Measurements from ENCODE around the gene BICRAL.
"Not testable (repeated sequence)": the region's sequence is repeated elsewhere in the genome, so short reads cannot be mapped to it uniquely, and the experiment has no call there.

BICRAL gene

GRCh38 chr6:42766163-42766670 is 15.6 kb upstream of the BICRAL start:
- DNase-seq = no peak

DNA sequence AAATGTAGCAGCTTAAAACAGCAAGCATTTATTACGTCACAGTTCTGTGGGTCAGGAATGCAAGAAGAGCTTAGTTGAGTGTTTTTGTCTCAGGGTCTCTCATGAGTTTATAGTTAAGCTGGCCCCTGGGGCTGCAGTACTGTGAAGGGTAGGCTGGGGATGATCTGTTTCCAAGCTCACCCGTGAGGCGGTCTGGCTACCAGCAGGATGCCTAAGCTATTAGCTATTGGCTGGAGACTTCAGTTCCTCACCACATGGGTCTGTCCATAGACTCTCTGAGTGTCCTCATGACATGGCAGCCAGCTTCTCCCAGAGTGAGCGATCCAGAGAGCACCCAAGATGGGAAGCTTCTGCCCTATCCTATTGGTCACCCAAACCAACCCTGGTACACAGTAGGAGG is 12.8 kb upstream of the BICRAL start:
- DNase-seq = no peak

DNA sequence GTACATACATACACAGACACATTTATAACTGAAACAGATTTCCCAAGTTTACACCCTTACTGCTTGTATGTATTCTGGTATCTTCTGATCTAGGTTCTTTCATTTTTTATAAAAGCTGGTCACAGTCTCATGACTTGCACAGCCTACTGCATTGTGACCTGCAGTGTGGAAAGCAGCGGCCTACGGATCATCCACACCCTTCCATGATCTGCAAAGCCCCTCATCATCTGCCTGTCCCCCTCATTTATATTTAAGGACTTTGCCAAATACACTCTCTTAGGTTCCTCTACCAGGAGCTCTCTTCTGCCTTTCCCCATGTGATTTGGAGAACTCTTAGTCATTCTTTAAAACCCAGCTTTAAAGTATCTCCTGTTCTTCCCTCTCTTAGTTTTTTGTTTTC is 12.0 kb upstream of the BICRAL start:
- no peak for DNase-seq

GRCh38 chr6:42771741-42772100 is 10.1 kb upstream of the BICRAL start:
- no peak for DNase-seq

DNA sequence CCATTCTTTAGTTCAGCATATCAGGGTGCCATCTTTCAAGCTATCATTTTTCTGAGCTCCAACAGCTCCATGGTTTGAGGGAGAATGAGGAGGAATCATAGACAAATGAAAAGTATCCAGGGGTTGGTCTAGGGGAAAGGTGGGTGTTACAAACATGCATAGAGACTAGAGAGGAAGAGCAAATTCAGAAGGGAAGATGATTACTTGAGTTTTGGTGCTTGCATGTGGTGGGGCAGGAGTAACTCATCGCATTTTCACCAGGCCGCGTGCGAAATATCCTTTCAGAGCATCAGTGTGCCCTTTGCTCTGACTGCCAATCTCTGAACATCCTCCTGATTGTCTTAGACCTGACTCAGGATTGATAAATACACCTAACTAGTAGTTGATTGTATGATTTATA is 7.7 kb upstream of the BICRAL start:
- DNase-seq = no peak

GRCh38 chr6:42774821-42775487 is 6.9 kb upstream of the BICRAL start:
- peak; percentile 26 for DNase-seq

GRCh38 chr6:42777126-42777822 is 4.6 kb upstream of the BICRAL start:
- DNase-seq = no peak

GRCh38 chr6:42778122-42778521 is 3.7 kb upstream of the BICRAL start:
- no peak for DNase-seq

DNA sequence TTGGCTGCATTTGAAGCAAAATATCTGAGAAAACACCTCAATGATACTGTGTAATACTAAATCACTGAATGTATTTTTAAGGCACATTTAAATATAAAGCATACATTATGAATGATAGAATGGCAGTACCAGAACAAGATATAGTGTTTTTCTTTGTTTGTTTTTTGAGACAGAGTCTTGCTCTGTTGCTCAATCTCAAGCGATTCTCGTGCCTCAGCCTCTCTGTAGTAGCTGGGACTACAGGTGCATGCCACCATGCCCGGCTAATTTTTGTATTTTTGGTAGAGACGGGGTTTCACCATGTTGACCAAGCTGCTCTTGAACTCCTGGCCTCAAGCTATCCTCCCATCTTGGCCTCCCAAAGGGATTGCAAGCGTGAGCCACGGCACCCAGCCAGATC is 2.3 kb upstream of the BICRAL start:
- DNase-seq = no peak

DNA sequence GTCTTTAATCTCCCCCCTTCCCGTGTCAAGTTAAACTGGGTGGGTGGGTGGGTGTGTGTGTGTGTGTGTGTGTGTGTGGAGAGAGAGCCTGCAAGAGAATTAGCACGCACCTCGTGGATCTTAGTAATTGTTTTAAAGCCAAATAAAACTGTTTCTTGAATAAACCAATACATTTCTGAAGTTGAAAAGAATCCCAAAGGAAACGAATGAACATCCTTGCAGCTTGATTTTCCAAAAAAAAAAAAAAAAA is 381 bp upstream of the BICRAL start:
- no peak for DNase-seq

- DNase-seq = peak; percentile 74
Measured at GRCh38 chr6:42782689-42783176, 881 bp downstream of the BICRAL start.

GRCh38 chr6:42783177-42783875 is 1.5 kb downstream of the BICRAL start:
- peak; percentile 71 for DNase-seq

DNA sequence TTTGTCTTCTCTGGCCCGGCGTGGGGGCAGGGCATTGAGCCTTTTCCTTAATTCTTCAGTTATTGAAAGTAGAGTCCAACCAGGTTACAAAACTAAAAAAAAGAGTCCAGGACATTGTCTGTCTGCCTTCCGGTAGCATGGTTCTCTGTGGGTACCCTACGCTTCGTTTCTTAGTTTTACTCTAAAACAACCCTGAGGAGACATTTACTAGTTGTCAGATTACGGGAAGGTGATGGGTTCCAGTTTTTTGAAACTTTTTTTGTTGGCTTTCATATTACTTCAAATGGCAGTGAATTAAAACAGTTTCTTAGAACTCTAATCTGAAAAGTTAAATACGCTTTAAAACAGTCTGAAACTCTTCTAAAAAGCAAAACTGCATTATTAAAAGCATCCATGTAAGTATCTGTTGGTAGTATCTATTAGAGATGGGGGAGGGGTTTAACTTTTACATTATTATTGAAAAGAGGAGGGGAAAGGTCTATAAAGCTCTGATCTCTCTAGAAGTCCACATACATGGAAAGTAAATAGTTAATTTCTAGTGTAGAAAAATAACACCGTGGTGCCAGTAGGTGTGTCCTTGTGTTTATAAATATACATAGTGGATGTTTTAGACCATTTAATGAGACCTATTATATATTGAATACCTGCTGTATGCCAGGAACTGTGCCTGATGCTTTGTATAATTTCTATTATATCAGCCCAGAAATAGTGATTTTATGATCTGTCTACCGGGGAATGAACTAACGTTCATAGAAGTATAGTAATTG is 2.2 kb downstream of the BICRAL start:
- no peak for DNase-seq

DNA sequence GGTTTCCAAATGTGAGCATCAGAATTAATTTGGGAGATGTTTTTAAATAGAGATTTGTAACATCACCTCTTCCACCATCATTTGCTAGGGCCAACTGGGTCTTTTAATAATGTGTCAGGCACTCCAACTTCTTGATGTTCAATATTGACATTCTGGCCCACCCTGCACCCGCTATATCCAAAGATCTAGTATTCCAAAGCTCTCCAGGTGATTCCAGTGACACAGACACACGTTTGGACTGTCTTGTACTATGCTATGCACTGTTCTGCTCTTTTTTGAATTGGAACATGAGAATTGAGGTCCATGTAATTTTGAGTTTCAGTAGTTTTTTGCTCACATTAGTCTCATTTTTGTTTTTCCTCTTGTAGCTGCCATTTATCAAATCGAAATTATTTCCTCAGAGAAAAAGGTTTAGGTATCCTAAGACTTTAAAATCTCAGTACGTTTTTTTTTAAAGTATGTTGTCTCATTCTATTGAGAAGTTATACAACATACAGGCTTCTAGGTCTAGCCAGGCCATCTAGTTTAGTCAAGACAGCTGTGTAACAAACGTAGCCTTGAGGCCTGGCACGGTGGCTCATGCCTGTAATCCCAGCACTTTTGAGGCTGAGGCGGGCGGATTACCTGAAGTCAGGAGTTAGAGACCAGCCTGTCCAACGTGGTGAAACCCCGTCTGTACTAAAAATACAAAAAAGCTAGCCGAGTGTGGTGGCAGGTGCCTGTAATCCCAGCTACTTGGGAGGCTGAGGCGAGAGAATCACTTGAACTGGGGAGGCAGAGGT is 3.1 kb downstream of the BICRAL start:
- no peak for DNase-seq

- no peak for DNase-seq
Measured at GRCh38 chr6:42786525-42786985, 4.7 kb downstream of the BICRAL start.

DNA sequence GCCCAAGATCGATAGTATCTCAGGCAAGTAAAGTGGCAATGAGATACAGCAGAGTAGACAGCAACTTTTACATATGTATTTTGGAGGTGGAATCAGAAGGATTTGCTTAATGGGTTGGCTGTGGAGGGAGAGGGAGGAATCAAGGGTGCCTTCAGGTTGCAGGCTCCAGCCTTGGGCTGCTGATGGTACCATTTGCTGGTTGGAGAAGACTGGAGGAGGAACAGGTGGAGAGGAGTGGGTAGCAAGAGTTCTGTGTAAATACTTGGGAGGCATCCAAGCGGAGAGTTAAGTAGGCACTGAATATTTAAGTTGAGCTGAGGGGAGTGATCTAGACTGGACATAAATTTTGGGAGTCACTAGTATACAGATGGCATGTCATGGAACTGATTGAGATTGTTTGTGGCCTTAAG is 5.2 kb downstream of the BICRAL start:
- no peak for DNase-seq

DNA sequence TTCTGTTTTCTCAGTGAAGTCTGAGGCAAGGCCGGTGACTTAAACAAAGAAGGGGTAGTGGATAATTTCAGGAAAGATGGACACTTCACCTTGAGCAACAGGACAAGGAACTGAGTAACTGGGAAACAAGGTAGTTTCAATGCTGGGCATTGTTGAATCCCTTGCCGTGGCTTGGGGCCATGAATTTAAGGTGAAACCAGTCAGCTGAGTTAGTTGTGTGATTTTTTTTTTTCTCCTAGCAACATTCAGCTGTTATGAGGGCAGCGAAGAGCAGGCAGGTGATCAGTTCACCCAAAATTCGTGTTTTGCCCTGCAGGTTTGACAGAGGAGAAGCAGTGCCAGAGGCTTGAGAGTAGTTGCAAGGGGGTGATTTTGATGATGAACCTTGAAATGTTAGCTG is 6.8 kb downstream of the BICRAL start:
- DNase-seq = no peak

DNA sequence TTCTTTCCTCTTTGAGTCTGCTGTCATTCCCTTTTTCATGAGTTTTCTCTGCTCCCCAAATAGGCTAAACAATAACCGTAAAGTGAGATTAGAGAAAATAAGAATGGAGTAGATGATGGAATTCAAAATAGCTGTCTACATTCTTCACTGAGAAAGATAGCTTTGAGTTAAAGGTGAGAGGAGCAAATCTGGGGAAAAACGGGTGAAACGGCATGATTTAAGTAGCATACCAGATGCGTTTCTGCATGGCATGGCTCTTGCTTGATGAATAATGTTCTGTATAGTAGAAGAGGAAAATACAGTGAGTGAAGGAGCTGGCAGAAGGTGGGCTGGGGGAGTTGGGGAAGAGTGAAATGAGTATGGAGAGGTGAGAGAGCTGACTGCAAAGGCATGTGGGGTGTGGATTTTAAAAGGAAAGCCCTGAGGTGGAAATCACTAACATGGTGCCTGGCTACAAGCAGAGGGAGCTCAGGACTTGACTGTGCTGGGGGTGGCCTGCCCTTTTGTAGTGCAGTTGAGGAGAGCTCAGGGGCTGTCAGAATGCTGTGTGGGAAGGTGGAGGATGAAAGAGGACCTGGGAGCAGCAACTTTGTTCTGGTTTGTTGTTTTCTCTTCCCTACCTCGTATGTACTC is 8.8 kb downstream of the BICRAL start:
- no peak for DNase-seq

DNA sequence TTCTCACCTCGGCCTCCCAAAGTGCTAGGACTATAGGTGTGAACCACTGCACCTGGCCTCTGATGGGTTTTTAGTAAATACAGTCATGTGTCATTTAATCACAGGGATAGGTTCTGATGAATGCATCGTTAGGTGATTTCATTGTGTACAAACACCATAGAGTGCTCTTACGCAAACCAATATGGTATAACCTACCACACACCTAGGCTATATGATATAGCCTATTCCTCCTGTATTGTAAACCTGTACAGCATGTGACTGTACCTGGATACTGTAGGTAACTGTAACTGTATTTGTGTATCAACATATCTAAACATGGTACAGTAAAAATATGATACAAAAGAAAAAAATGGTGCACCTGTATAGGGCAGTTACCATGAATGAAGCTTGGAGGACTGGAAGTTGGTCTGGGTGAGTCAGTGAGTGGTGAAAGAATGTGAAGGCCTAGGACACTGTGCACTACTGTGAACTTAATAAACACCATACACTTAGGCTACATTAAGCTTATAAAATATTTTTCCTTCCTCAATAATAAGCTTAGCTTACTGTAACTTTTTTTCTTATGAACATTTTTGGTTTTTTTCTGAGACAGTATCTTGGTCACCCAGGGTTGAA is 10.0 kb downstream of the BICRAL start:
- no peak for DNase-seq

- no peak for DNase-seq
Measured at GRCh38 chr6:42795651-42796050, 13.8 kb downstream of the BICRAL start.

DNA sequence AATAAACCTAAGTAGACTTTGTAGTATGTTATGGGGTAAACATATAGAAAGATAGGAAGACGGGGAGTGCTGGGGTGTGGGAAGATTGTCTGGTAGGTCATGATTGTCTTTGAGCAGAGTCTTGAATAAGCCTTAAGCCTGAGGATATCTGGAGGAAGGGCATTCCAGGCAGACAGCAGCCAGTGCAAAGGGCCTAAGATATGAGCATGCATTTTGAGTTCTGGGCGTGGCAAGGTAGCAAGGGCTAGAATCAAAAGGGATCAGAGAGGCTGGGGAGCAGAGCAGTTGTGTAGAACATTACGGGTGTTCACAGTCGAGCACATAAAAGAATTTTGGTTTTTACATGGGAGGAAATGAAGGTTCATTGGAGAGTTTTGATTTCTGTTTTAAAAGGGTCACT is 14.3 kb downstream of the BICRAL start:
- no peak for DNase-seq

DNA sequence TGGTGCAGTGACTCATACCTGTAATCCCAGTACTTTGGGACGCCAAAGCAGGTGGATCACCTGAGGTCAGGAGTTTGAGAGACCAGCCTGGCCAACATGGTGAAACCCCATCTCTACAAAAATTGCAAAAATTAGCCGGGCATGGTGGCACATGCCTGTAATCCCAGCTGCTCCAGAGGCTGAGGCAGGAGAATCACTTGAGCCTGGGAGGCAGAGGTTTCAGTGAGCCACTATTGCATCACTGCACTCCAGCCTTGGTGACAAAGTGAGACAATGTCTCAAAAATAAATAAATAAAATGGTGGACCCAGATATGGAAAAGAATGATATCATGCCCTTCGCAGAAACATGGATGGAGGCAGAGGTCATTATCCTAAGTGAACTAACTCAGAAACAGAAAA is 15.8 kb downstream of the BICRAL start:
- DNase-seq = not testable (repeated sequence)

All from activated CD4-positive, alpha-beta T cell treated with anti-CD3 and anti-CD28 coated beads for 1 hour (primary cell).